A204.1 (cell line): ENCODE results near the gene MIPOL1.
"Not testable (repeated sequence)": the region's sequence is repeated elsewhere in the genome, so short reads cannot be mapped to it uniquely, and the experiment has no call there.

Source experiments
- FAIRE-seq: peaks from 2 replicates; lab custom pipeline; 2012; peaks lifted over from hg19 to GRCh38; lab: Jason Lieb, UNC

Gene MIPOL1

GRCh38 chr14:37187294-37187693, 10.4 kb upstream of the MIPOL1 start:
- no peak for FAIRE-seq

- FAIRE-seq: not testable (repeated sequence)
These were observed 9.7 kb upstream of the MIPOL1 start for GRCh38 chr14:37187840-37188577.

GRCh38 chr14:37189733-37190132, 8.0 kb upstream of the MIPOL1 start:
- FAIRE-seq: not testable (repeated sequence)

DNA sequence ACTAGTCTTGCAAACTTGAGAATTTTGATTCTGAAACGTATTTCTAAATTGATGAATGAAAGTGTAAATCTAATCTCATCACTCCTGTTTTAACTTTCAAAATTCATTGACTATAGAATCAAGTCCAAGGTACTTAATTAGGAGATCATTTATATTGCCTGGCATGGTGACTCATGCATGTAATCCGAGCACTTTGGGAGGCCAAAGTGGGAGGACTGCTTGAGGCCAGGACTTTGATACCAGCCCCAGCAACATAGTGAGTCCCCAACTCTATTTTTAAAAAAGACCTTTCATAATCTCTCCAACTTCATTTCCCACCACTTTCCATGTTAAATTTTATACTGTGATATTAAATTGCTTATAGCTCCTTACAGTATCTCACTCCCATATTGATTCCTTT, 3.0 kb upstream of the MIPOL1 start:
- no peak for FAIRE-seq

DNA sequence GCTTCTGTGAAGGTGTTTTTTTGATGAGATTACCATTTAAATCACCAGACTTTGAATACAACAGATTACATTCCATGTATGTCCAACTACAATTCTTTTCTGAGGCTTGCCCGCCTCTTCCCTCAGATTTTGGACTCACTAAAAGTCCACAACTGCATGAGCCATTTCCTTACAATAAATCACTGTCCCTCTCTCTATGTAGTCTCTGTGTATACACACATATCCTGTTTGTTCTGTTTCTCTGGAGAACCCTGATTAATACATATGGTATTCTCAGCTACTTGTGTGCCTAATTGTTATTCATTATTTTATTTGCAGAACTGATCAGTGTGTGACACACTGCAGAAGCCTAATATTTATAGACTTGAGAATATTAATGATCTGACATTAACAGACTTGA, 2.4 kb upstream of the MIPOL1 start:
- no peak for FAIRE-seq

- FAIRE-seq: no peak
These were observed 925 bp upstream of the MIPOL1 start for GRCh38 chr14:37196604-37197420.

DNA sequence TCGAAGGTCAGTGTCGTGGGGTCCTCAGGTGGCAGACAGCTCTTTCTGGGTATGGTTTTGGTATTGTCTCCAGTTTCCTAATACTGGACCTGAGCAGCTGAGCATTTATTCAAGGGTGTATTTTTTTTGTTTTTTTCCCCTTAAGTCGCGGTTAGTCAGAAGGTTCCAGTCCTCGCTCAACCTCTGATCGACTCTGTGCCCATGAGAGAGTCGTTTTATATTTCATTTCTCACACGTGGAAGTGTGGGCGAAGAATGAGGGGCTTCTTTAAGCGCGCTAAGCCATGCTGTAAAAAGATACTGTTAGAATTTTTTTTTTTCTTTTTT, 499 bp downstream of the MIPOL1 start:
- FAIRE-seq: no peak

- FAIRE-seq: no peak
These were observed 1.2 kb downstream of the MIPOL1 start for GRCh38 chr14:37198907-37199306.

GRCh38 chr14:37201724-37202123, 4.0 kb downstream of the MIPOL1 start:
- no peak for FAIRE-seq

DNA sequence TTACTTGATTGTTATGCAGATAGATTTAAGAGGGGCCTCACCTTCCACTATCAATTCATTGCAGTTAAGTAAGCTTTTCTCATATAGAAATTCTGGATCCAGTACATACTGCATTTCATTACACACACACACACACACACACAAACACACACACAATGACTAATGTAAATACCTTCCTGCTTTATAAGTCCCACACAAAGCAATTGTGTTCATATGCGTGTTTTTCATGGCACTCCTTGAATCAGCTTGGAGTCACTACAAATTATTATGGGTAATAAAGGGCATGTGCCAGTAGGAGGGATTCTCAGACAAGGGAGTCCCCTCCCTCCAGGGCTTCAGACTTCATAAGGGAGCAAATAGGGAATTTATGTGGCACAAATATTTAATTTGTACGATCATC, 4.5 kb downstream of the MIPOL1 start:
- no peak for FAIRE-seq

GRCh38 chr14:37202812-37203211, 5.1 kb downstream of the MIPOL1 start:
- FAIRE-seq: no peak

- no peak for FAIRE-seq
These were observed 5.7 kb downstream of the MIPOL1 start for GRCh38 chr14:37203423-37203822.

GRCh38 chr14:37205623-37206605, 8.2 kb downstream of the MIPOL1 start:
- FAIRE-seq: not testable (repeated sequence)

- FAIRE-seq: not testable (repeated sequence)
These were observed 11.9 kb downstream of the MIPOL1 start for GRCh38 chr14:37209617-37210016.

DNA sequence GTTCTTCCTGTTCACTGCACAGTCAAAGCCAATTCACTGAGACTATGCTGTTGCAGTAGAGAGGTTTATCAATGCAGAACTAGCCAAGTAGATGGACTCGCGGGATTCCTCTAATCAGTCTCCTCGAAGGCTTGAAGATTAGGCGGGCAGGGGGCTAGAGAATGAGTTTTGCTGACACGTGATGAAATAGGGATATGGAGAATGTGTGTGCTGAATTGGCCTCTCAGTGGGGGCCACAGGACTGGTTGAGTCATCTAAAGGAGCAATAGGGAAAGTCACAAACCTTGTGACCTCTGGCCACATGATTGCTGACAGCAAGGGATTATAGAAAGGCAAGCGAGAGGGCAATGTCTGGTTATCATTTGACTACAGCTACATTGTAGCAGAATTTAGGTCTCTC, 12.7 kb downstream of the MIPOL1 start:
- no peak for FAIRE-seq

GRCh38 chr14:37213016-37213415, 15.3 kb downstream of the MIPOL1 start:
- FAIRE-seq: no peak

GRCh38 chr14:37215345-37215744, 17.6 kb downstream of the MIPOL1 start:
- no peak for FAIRE-seq

GRCh38 chr14:37221073-37221472, 23.3 kb downstream of the MIPOL1 start:
- FAIRE-seq: no peak

- no peak for FAIRE-seq
These were observed 26.3 kb downstream of the MIPOL1 start for GRCh38 chr14:37223947-37224474.

DNA sequence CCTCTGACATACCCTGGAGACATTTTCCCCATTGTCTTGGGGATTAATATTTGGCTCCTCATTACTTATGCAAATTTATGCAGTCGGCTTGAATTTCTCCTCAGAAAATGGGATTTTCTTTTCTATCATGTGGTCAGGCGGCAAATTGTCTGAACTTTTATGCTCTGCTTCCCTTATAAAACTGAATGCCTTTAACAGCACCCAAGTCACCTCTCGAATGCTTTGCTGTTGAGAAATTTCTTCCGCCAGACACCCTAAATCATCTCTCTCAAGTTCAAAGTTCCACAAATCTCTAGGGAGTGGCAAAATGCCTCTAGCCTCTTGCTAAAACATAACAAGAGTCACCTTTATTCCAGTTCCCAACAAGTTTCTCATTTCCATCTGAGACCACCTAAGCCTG, 27.9 kb downstream of the MIPOL1 start:
- FAIRE-seq: not testable (repeated sequence)

GRCh38 chr14:37230551-37231194, 32.9 kb downstream of the MIPOL1 start:
- FAIRE-seq: peak; percentile 97
